ENCODE results near the gene STXBP5. TPM values are rescaled to one million over a fixed set of nuclear protein-coding genes. Genes with fewer than 3 reads are reported as not detected.
"Not testable (repeated sequence)": the region's sequence is repeated elsewhere in the genome, so short reads cannot be mapped to it uniquely, and the experiment has no call there.

The STXBP5 gene
- total RNA-seq, 1 experiment from 2014 or later: 11.6 TPM

GRCh38 chr6:147251072-147251471, 46.9 kb downstream of the STXBP5 start:
- Histone ChIP-seq H2BK5ac (ENCODE audit: insufficient read length, low read length) (no peak overlapping the region), H3K56ac (ENCODE audit: insufficient read length, low read depth, low read length) (no peak overlapping the region), H4K20me1 (ENCODE audit: control insufficient read depth, insufficient read depth, insufficient read length) (no peaks in the 10 kb centered on the region), H3K18ac (ENCODE audit: insufficient read length, low read depth, low read length) (no peak overlapping the region), H2BK12ac (ENCODE audit: insufficient read length, low read depth, low read length) (no peak overlapping the region), H2BK20ac (ENCODE audit: low read depth, low read length, poor library complexity, severe bottlenecking) (no peak overlapping the region), H3K9ac (ENCODE audit: extremely low read depth, insufficient read length, low read length) (no peak overlapping the region), H3K14ac (ENCODE audit: insufficient read depth, low read length) (no peak overlapping the region), H3K79me1 (ENCODE audit: insufficient read depth, low read depth, low read length, poor library complexity, severe bottlenecking) (no peaks in the 10 kb centered on the region), H3K4ac (ENCODE audit: low read depth, low read length) (no peak overlapping the region), H3K27ac (ENCODE audit: insufficient read length, low read depth, low read length) (no peak overlapping the region), H3K23me2 (ENCODE audit: insufficient read length, low read depth, low read length, poor library complexity, severe bottlenecking) (no peaks in the 10 kb centered on the region), H3K79me2 (ENCODE audit: insufficient read depth, low read length) (no peaks in the 10 kb centered on the region), H2AK5ac (ENCODE audit: insufficient read length, low read length) (no peak overlapping the region), H4K91ac (ENCODE audit: insufficient read length, low read depth, low read length) (no peak overlapping the region), H3T11ph (ENCODE audit: low read length) (no peak overlapping the region), H2AFZ (ENCODE audit: low read length) (no peak overlapping the region), H2BK120ac (ENCODE audit: low read depth, low read length, poor library complexity, severe bottlenecking) (no peak overlapping the region), H4K8ac (replicated peaks; ENCODE audit: insufficient read length, low read depth, low read length) (no peak overlapping the region), H3K9me3 (ENCODE audit: control insufficient read depth, low read depth, low read length) (no peaks in the 10 kb centered on the region), H3K4me1 (ENCODE audit: insufficient read depth, low read length) (no peaks in the 10 kb centered on the region), H2BK15ac (ENCODE audit: low read depth, low read length) (no peak overlapping the region), H4K5ac (ENCODE audit: insufficient read length, low read depth, low read length) (no peak overlapping the region), H3K4me2 (ENCODE audit: insufficient read depth, insufficient read length, low read length) (no peak overlapping the region), H3K27me3 (ENCODE audit: insufficient read depth, low read length) (no peaks in the 10 kb centered on the region), H3K23ac (ENCODE audit: insufficient read length, low read depth, low read length) (no peak overlapping the region)
- DNase-seq: no peak
- peak overlapping the region in 1 of 3 experiments; percentile 68; a peak in 2 of 7 replicates for H3K27ac Mint-ChIP-seq
- H3K4me3 Mint-ChIP-seq: no peak overlapping the region
- peaks cover 27 to 42% (median 40%) of the 10 kb centered on the region in 3 experiments for H3K36me3 Mint-ChIP-seq (ENCODE audit: insufficient read depth in 1 of 3, low read depth in 3 of 3)
- no peak for TF ChIP-seq CTCF (conservative IDR thresholded peaks at IDR 0.05)
- H3K4me1 Mint-ChIP-seq: peaks cover 20 to 21% of the 10 kb centered on the region in 2 experiments
- peaks cover 8 to 21% of the 10 kb centered on the region in 2 experiments; a peak in 4 of 5 replicates for H3K9me3 Mint-ChIP-seq
- H3K27me3 Mint-ChIP-seq (ENCODE audit: low read depth): no peaks in the 10 kb centered on the region
- no CpG with 5 or more reads among the region's 16 CpGs for WGBS (ENCODE audit: extremely low coverage, insufficient read length, low lambda C conversion rate)

DNA sequence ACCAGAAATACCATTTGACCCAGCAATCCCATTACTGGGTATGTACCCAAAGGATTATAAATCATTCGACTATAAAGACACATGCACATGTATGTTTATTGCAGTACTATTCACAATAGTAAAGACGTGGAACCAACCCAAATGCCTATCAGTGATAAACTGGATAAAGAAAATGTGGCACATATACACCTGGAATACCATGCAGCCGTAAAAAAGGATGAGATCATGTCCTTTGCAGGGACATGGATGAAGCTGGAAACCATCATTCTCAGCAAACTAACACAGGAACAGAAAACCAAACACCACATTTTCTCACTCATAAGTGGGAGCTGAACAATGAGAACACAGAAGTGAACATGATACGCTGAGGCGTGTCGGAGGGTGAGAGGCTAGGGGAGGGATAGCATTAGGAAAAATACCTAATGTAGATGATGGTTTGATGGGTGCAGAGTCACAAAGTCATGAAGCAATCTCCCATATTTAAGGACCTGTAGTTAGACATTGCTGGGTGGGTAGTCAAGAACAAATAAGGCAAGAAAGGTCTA, 50.8 kb downstream of the STXBP5 start:
- H4K20me1 ChIP-seq (ENCODE audit: control insufficient read depth, insufficient read depth, insufficient read length); H4K91ac ChIP-seq (ENCODE audit: insufficient read length, low read depth, low read length); H2AK5ac ChIP-seq (ENCODE audit: insufficient read length, low read length); H3T11ph ChIP-seq (ENCODE audit: low read length); H3K4me3 Mint-ChIP-seq; H3K4me1 Mint-ChIP-seq; H3K27ac Mint-ChIP-seq; H3K56ac ChIP-seq (ENCODE audit: insufficient read length, low read depth, low read length); H2AFZ ChIP-seq (ENCODE audit: low read length); H2BK20ac ChIP-seq (ENCODE audit: low read depth, low read length, poor library complexity, severe bottlenecking); H3K23me2 ChIP-seq (ENCODE audit: insufficient read length, low read depth, low read length, poor library complexity, severe bottlenecking); H3K4me1 ChIP-seq (ENCODE audit: insufficient read depth, low read length); DNase-seq; H3K23ac ChIP-seq (ENCODE audit: insufficient read length, low read depth, low read length); H3K27ac ChIP-seq (ENCODE audit: insufficient read length, low read depth, low read length); H3K14ac ChIP-seq (ENCODE audit: insufficient read depth, low read length); H3K27me3 ChIP-seq (ENCODE audit: insufficient read depth, low read length); H3K4me2 ChIP-seq (ENCODE audit: insufficient read depth, insufficient read length, low read length); H3K79me1 ChIP-seq (ENCODE audit: insufficient read depth, low read depth, low read length, poor library complexity, severe bottlenecking); H2BK15ac ChIP-seq (ENCODE audit: low read depth, low read length); H3K9ac ChIP-seq (ENCODE audit: extremely low read depth, insufficient read length, low read length); H2BK120ac ChIP-seq (ENCODE audit: low read depth, low read length, poor library complexity, severe bottlenecking); H3K79me2 ChIP-seq (ENCODE audit: insufficient read depth, low read length); H4K5ac ChIP-seq (ENCODE audit: insufficient read length, low read depth, low read length); H3K27me3 Mint-ChIP-seq (ENCODE audit: low read depth); H3K18ac ChIP-seq (ENCODE audit: insufficient read length, low read depth, low read length); H4K8ac ChIP-seq (replicated peaks; ENCODE audit: insufficient read length, low read depth, low read length); H3K4ac ChIP-seq (ENCODE audit: low read depth, low read length); H2BK12ac ChIP-seq (ENCODE audit: insufficient read length, low read depth, low read length); H3K9me3 ChIP-seq (ENCODE audit: control insufficient read depth, low read depth, low read length); H2BK5ac ChIP-seq (ENCODE audit: insufficient read length, low read length): not testable (repeated sequence)
- WGBS (ENCODE audit: extremely low coverage, insufficient read length, low lambda C conversion rate): no CpG with 5 or more reads among the region's 6 CpGs
- H3K9me3 Mint-ChIP-seq: peaks cover 8 to 21% of the 10 kb centered on the region in 2 experiments; a peak in 4 of 5 replicates
- peaks cover 24 to 38% (median 37%) of the 10 kb centered on the region in 3 experiments for H3K36me3 Mint-ChIP-seq (ENCODE audit: insufficient read depth in 1 of 3, low read depth in 3 of 3)

All from H9 (cell line).